NCI-H345 treated with DMSO at 0.1 percent for 48 hours (cell line): ENCODE results near the gene SSC4D.
"Not testable (repeated sequence)": the region's sequence is repeated elsewhere in the genome, so short reads cannot be mapped to it uniquely, and the experiment has no call there.

Source experiments
- DNase-seq: peaks from one replicate; lab custom pipeline; 2025; ENCODE audit not compliant: unreplicated experiment; lab: John Stamatoyannopoulos, UW

The SSC4D gene

DNA sequence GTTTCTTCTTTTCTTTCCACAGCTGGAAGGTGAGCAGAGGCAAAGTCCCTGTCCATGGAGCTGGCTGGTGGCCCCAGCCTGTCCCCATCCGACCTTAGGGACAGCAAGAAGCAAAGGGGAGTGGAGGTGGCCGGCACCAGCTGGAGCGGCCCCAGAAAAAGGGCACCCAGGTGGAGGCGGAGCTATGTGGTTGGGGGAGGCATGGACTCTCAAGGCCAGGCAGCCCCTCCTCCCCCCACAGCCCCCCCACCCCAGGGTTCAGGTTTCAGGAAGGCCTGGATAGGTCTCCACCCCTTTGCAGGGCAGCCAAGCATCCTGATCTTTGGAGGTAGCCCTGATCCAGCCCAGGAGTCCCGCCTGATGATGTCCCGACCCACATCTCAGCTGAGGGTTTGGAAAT lies at the start of gene SSC4D:
SSC4D (minus strand) TSS at position 161 of the 400 bp plus-strand sequence. CDS start 5,258 bp downstream, outside the sequence.
- no peak for DNase-seq

GRCh38 chr7:76458504-76458903 lies 49.0 kb upstream of the SSC4D start:
- DNase-seq = not testable (repeated sequence)

DNA sequence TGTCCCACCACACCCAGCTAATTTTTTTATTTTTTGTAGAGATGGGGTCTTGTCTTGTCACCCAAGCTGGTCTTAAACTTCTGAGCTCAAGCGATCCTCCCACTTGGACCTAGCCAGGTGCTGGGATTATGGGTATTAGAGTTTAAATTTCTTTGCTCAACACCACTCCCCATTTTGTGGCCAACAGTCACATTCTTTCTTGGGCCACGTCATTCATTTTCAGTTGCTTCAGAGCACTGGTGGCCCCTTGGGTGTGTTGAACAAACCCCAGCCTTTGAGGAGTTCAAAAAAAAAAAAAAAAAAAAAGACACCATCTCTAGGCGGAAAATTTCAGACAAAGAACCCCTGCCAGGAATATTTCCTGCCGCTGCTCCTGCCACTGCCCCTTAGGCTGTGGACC lies 47.5 kb upstream of the SSC4D start:
- not testable (repeated sequence) for DNase-seq

DNA sequence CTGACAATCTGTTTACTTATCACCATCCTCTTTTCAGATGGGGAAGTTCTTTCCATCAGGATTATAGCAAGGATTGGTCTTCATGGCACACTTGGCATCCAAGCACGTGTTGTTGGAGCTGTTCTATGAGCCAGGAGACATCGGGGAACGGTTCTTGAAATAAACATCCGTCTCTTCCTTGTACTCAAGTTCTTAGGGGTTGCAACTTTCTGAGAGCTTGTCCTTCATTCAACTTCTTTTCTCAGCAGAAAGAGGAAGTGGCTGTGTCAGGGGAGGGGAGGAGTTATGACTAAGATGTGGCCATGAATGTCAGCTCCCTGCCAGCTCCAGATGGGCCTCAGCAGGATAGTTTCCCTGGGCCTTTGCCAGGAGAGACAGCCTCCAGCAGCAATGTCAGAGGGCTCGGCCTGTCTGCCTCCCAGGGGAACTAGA lies 36.1 kb upstream of the SSC4D start:
- not testable (repeated sequence) for DNase-seq

GRCh38 chr7:76443846-76444245 lies 34.3 kb upstream of the SSC4D start:
- not testable (repeated sequence) for DNase-seq

GRCh38 chr7:76442664-76443446 lies 33.4 kb upstream of the SSC4D start:
- not testable (repeated sequence) for DNase-seq

GRCh38 chr7:76441792-76442191 lies 32.3 kb upstream of the SSC4D start:
- DNase-seq = not testable (repeated sequence)

DNA sequence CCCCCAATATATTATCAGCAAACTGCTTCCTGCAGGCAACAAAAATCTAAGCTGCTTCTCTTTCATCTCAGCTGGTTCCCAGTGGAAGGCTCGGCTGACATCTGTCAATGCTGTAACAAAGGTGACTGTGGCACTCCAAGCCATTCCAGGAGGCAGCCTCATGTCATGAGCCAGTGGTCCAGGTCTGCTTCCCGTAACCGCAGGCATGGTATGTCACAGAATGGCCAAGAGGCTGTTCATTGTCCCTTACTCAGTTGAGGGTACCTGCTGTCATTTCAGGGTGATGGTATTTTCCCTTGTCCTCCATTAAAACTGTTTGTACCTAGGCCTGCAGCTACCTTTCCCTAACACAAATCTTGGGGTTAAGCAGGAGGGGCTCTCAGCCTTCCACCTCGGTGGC lies 30.9 kb upstream of the SSC4D start:
- DNase-seq = not testable (repeated sequence)

DNA sequence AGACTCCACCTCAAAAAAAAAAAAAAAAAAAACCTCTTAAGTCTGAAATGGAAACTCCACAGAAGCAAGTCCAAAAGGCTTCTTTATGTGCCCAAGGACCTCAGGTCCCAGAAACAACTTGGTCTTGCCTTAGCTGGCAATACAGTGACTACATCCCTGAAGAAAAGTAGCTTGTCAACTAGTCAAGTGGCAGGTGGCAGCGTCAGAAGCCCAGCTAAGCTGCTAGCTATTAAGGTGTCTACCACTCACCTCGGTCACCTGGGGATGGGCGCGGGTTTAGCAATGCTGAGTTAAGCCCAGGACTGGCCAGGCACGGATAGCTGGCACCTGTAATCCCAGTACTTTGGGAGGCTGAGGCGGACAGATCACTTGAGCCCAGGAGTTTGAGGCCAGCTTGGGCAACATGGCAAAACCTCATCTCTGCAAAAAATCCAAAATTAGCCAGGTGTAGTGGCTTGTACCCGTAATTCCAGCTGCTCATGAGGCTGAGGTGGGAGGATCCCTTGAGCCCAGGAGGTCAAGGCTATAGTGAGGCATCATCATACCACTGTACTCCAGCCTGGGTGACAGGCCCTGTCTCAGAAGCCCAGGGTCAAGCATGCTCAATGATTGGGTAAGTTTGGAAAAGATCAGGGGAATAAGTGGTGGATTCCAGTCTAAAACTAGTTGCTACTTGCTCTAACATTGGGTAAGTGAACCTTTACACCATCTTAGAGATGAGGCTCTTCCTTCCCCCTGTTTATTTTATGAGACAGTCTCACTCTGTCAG lies 29.8 kb upstream of the SSC4D start:
- DNase-seq = not testable (repeated sequence)

DNA sequence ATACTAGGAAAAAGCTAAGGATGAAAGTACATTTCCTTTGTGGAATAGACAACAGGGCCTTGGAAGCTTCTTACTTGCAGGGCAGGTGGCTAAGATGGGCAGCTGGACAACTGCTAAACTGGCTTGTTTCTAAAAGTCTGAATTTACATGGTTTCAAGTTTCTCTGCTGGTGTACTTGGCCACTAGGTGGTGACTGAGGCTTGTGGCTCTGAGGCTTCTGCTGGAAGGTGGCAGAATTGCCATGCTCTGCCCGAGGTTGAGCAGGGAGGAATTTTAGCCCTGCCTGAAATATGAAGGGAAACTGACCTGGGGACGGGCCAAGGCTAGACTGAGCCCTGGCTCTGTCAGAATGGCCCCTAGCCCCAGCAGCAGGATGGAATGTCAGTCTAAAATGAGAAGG lies 28.4 kb upstream of the SSC4D start:
- DNase-seq = peak; percentile 28

DNA sequence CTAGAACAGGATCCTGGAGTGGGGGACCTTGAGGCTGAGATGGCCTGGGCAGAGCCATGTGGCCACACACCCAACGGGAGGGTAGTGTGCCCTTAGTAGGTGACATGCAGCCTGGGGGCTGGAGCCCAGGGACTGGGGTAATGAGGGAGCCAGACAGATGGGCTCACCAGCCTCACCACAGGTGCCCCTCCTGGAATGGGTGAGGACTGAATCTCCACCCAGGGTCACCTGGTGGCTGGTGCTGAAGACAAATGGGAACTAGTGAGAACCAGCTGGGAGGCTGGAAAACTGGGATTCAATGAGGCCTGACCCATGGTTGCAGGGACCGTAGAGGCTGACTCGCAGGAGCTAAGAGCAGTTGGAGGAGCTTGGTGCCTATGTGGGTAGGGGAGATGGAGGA lies 21.3 kb upstream of the SSC4D start:
- DNase-seq = no peak

DNA sequence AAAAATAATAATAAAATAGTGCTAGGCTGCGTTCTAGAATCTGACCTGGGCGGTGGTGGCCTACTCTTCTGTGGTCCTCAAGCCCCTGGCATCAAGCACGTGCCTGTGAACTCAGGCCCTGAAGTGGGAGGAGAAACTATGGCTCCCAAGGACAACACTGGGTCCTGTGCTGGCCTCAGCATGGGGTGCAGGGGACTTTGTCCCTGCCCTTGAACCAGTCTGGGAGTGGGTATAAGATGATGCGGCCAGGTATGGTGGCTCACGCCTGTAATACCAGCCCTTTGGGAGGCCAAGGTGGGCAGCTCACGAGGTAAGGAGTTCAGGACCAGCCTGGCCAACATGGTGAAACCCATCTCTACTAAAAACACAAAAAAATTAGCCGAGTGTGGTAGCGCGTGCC lies 20.7 kb upstream of the SSC4D start:
- DNase-seq = no peak

GRCh38 chr7:76428868-76429805 lies 19.6 kb upstream of the SSC4D start:
- DNase-seq = no peak

DNA sequence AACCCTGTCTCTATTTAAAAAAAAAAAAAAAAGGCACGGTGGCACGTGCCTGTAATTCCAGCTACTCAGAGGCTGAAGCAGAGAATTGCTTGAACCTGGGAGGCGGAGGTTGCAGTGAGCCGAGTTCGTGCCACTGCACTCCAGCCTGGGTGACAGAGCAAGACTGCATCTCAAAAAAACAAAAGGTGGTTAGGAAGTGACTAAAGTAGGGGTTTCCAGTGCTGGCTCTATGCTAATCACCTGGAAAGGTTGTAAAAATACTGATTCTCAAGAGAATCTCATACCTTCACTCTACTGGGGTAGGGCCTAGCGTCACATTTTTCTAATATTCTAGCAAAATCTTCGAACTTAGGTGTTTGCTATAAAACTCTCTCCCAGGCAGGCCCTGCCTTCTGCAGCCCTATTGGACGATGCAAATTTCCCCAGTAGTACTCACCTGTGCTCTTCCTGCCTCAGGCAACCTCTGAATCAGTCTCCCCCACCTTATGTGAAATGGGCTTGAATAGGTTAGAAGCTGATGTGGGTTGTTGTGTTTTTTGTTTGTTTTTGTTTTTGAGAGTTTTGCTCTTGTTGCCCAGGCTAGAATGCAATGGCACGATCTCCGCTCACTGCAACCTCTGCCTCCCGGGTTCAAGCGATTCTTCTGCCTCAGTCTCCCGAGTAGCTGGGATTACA lies 18.8 kb upstream of the SSC4D start:
- DNase-seq = no peak

- no peak for DNase-seq
Measured at GRCh38 chr7:76427635-76428034, 18.1 kb upstream of the SSC4D start.

DNA sequence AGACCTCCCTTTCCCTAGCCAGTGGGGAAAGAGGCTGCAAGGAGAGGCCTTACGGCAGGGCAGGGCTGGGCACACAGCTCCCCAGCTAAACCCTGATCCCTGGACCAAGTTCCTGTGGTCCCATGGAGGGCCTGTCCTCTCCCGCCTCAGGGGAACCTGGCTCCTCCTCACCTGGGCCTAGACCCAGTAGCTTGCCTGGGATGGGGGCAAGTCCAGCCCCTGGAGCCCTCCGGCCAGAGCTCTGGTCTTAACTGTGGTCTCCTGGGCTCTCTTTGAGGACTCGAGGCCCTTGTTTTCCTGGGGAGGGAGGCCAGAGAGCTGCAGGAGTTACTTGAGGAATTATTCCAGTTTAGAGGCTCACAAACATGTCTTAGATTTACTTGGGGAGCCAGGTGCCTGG lies 16.7 kb upstream of the SSC4D start:
- no peak for DNase-seq

GRCh38 chr7:76425558-76425957 lies 16.1 kb upstream of the SSC4D start:
- not testable (repeated sequence) for DNase-seq

DNA sequence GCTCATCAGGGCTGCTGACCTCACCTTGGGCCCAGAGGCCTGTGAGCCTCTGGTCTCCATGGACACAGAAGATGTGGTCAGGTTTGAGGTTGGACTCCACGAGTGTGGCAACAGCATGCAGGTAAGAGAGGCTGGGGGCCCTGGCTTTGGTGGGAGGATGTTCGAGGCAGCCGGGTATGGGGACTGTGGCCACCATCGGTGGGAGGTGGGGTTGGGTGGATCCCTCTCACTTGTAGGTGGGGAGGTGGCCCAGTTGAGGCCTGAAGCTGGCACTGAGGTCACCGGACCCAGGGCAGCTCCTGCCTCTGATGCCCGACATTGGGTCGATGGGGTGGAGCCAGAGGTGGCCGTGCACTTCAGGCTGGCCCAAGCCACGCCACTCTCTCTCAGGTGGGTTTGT lies 15.7 kb upstream of the SSC4D start:
- DNase-seq = no peak

GRCh38 chr7:76424413-76425111 lies 15.1 kb upstream of the SSC4D start, which contains the start of gene ZP3:
Gene ZP3, plus strand, starts transcription at chr7:76424950. Its CDS starts 15 bp downstream, at chr7:76424965.
- no peak for DNase-seq
